ENCODE results near the gene EHD1. TPM values are rescaled to one million over a fixed set of nuclear protein-coding genes. Genes with fewer than 3 reads are reported as not detected.

The EHD1 gene
- total and polyA plus RNA-seq, 9 donors: 14.3 to 87.8 (median 33.5) TPM

DNA sequence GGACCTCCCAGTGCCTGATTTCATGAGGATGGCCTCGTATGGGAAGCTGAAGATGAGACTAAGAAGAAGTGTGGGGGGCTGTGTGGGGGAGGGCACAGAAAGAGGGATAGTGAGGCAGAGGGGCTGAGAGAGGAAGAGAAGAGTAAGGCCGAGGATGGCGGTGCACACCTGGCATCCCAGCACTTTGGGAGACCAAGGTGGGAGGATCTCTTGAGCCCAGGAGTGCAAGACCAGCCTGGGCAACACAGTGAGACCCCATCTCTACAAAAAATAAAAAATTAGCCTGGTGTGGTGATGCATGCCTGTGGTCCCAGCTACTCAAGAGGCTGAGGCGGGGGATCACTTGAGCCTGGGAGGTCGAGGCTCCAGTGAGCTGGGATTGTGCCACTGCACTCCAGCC, 13.5 kb upstream of the EHD1 start:
- intact Hi-C loops (cut with DNase I): loop anchor here in 1 of 4 donors (2.0 kb wide), 1 partner anchor 45 kb away; no protein-coding TSS in a partner anchor
- TF ChIP-seq POLR2A (IDR thresholded peaks at IDR 0.05) (no peak), EP300 (IDR thresholded peaks at IDR 0.05) (no peak)
- TF ChIP-seq, protein P1, sequence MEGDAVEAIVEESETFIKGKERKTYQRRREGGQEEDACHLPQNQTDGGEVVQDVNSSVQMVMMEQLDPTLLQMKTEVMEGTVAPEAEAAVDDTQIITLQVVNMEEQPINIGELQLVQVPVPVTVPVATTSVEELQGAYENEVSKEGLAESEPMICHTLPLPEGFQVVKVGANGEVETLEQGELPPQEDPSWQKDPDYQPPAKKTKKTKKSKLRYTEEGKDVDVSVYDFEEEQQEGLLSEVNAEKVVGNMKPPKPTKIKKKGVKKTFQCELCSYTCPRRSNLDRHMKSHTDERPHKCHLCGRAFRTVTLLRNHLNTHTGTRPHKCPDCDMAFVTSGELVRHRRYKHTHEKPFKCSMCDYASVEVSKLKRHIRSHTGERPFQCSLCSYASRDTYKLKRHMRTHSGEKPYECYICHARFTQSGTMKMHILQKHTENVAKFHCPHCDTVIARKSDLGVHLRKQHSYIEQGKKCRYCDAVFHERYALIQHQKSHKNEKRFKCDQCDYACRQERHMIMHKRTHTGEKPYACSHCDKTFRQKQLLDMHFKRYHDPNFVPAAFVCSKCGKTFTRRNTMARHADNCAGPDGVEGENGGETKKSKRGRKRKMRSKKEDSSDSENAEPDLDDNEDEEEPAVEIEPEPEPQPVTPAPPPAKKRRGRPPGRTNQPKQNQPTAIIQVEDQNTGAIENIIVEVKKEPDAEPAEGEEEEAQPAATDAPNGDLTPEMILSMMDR (IDR thresholded peaks at IDR 0.05): no peak
- DNase-seq: no peak
- 73 to 79% (median 77%) methylated on average over 5 of the region's 5 CpGs for WGBS, 3 donors
- peaks cover 1% of the 10 kb centered on the region for H3K4me1 ChIP-seq (ENCODE audit: insufficient read depth)
- H3K36me3 ChIP-seq: no peaks in the 10 kb centered on the region
- no peaks in the 10 kb centered on the region for H3K9me3 ChIP-seq
- no peaks in the 10 kb centered on the region for H3K27me3 ChIP-seq
- no peak overlapping the region for H3K4me3 ChIP-seq
- no peak overlapping the region for H3K27ac ChIP-seq

GRCh38 chr11:64891215-64891848, 12.9 kb upstream of the EHD1 start:
- no peaks in the 10 kb centered on the region for H3K27me3 ChIP-seq
- H3K9me3 ChIP-seq: no peaks in the 10 kb centered on the region
- H3K36me3 ChIP-seq: no peaks in the 10 kb centered on the region
- TF ChIP-seq POLR2A (IDR thresholded peaks at IDR 0.05): no peak
- TF ChIP-seq, protein P1 (IDR thresholded peaks at IDR 0.05): no peak
- DNase-seq: no peak
- no peak overlapping the region for H3K27ac ChIP-seq
- H3K4me1 ChIP-seq (ENCODE audit: insufficient read depth): peaks cover 1% of the 10 kb centered on the region
- intact Hi-C loops (cut with DNase I): no loop called here
- WGBS, 3 donors: 83 to 85% (median 85%) methylated on average over 25 of the region's 25 CpGs
- peak overlapping the region; percentile 20 for H3K4me3 ChIP-seq

DNA sequence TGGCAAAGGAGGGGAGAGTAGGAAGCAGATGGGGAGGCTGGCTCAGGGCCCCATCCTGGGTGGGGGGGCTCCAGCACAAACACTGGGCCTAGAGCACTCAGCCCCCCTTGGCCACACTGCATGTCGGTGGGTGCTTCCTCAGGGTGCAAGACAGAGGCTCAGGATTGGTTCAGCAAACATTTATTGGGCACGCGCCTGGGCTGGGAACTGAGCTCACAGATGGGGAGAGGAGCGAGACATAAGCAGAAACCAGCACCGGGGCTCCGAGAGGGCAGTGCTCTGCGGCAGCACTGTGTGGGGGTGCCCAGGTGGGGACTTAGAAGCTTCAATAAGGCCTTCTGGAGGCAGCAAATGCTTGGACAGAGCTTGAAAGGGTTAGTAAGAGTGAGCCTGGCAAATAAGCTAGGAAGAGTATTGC, 12.1 kb upstream of the EHD1 start:
- Histone ChIP-seq H3K4me1 (ENCODE audit: insufficient read depth) (peaks cover 1% of the 10 kb centered on the region), H3K4me3 (peak overlapping the region; percentile 20), H3K27ac (no peak overlapping the region), H3K36me3 (no peaks in the 10 kb centered on the region), H3K9me3 (no peaks in the 10 kb centered on the region), H3K27me3 (no peaks in the 10 kb centered on the region)
- TF ChIP-seq, protein P1 (IDR thresholded peaks at IDR 0.05): no peak
- TF ChIP-seq POLR2A (IDR thresholded peaks at IDR 0.05): no peak
- TF ChIP-seq EP300 (IDR thresholded peaks at IDR 0.05): no peak
- WGBS, 3 donors: 80 to 87% (median 85%) methylated on average over 7 of the region's 7 CpGs
- intact Hi-C loops (cut with DNase I): no loop called here
- no peak for DNase-seq

- H3K4me3 ChIP-seq: no peak overlapping the region
- TF ChIP-seq, protein P1 (IDR thresholded peaks at IDR 0.05): no peak
- TF ChIP-seq POLR2A (IDR thresholded peaks at IDR 0.05): no peak
- no peak for TF ChIP-seq EP300 (IDR thresholded peaks at IDR 0.05)
- H3K27me3 ChIP-seq: no peaks in the 10 kb centered on the region
- H3K4me1 ChIP-seq (ENCODE audit: insufficient read depth): peaks cover 1% of the 10 kb centered on the region
- 27 to 59% (median 44%) methylated on average over 6 to 9 of the region's 9 CpGs for WGBS, 3 donors
- intact Hi-C loops (cut with DNase I): loop anchor here in 2 of 4 donors (2.0 to 5.0 kb wide), 2 partner anchors 42 to 44 kb away; partner anchors contain the start of gene CDC42BPG (in 1 of the 2)
- DNase-seq: no peak
- H3K27ac ChIP-seq: no peak overlapping the region
- no peaks in the 10 kb centered on the region for H3K9me3 ChIP-seq
- H3K36me3 ChIP-seq: no peaks in the 10 kb centered on the region
Measured at GRCh38 chr11:64888729-64889511, 10.5 kb upstream of the EHD1 start.

Data from ovary (tissue), 9 donors.